Stimulated activated CD8-positive, alpha-beta memory T cell treated with anti-CD3 and anti-CD28 coated beads, Interleukin-12 subunit alpha, Interleukin-12 subunit beta, amount 100 ng/mL, for 1 hour (primary cell): Measurements from ENCODE around the gene LIAS.
"Not testable (repeated sequence)": the region's sequence is repeated elsewhere in the genome, so short reads cannot be mapped to it uniquely, and the experiment has no call there.

ENCODE experiments used
- DNase-seq: peaks from one replicate; pipeline ENCODE4 v3.0.0-alpha.2; 2020; ENCODE audit warnings: low read depth

The LIAS gene

GRCh38 chr4:39452860-39453587 lies 5.8 kb upstream of the LIAS start:
- DNase-seq, result no peak

- no peak for DNase-seq
Observed at GRCh38 chr4:39453738-39454137, 5.1 kb upstream of the LIAS start.

GRCh38 chr4:39455486-39455885 lies 3.4 kb upstream of the LIAS start:
- DNase-seq, result no peak

GRCh38 chr4:39456946-39457763 lies 1.7 kb upstream of the LIAS start:
- DNase-seq, result no peak

GRCh38 chr4:39458161-39458504 lies 723 bp upstream of the LIAS start:
- not testable (repeated sequence) for DNase-seq

GRCh38 chr4:39464886-39465501 lies 6.1 kb downstream of the LIAS start:
- DNase-seq, result no peak

- DNase-seq, result no peak
Observed at GRCh38 chr4:39466747-39467146, 7.9 kb downstream of the LIAS start.

- no peak for DNase-seq
Observed at GRCh38 chr4:39467464-39467863, 8.6 kb downstream of the LIAS start.

- no peak for DNase-seq
Observed at GRCh38 chr4:39469429-39470077, 10.7 kb downstream of the LIAS start.

- no peak for DNase-seq
Observed at GRCh38 chr4:39470402-39470801, 11.5 kb downstream of the LIAS start.

- no peak for DNase-seq
Observed at GRCh38 chr4:39472396-39472795, 13.5 kb downstream of the LIAS start.

GRCh38 chr4:39476187-39476895 lies 17.5 kb downstream of the LIAS start:
- DNase-seq, result no peak

GRCh38 chr4:39480251-39480650 lies 21.4 kb downstream of the LIAS start:
- no peak for DNase-seq

- no peak for DNase-seq
Observed at GRCh38 chr4:39480902-39481695, 22.2 kb downstream of the LIAS start.

GRCh38 chr4:39484582-39485272 lies 25.9 kb downstream of the LIAS start:
- DNase-seq, result no peak

- DNase-seq, result no peak
Observed at GRCh38 chr4:39486221-39486804, 27.5 kb downstream of the LIAS start.

GRCh38 chr4:39490322-39490721 lies 31.5 kb downstream of the LIAS start:
- DNase-seq, result no peak

GRCh38 chr4:39494354-39494753 lies 35.5 kb downstream of the LIAS start:
- no peak for DNase-seq

GRCh38 chr4:39495446-39496213 lies 36.8 kb downstream of the LIAS start:
- no peak for DNase-seq
